Epithelial cell of esophagus (primary cell): ENCODE data around the gene PPP1R14D.

Experiments used
- DNase-seq: peaks from one replicate; pipeline ENCODE4 v3.0.0; 2010; ENCODE audit warnings: low read depth
- H3K4me3 ChIP-seq: 2 replicates; pipeline ENCODE4 v1.5.1; 2011; ENCODE audit warnings: mild to moderate bottlenecking, low read length, control low read depth
- CTCF ChIP-seq: IDR thresholded peaks from 2 replicates; pipeline ENCODE4 v1.5.1; 2011; ENCODE audit warnings: low read depth, mild to moderate bottlenecking, low read length, control low read depth, inconsistent platforms; ENCODE audit not compliant: insufficient read depth; ENCODE audit errors: missing control alignments

Gene PPP1R14D

GRCh38 chr15:40789119-40789518 lies 39.4 kb downstream of the PPP1R14D start:
- TF ChIP-seq CTCF = no peak
- H3K4me3 ChIP-seq = no peak overlapping the region
- no peak for DNase-seq

- TF ChIP-seq CTCF = no peak
- no peak overlapping the region for H3K4me3 ChIP-seq
- DNase-seq = no peak
Measured at GRCh38 chr15:40787991-40788390, 40.5 kb downstream of the PPP1R14D start.

DNA sequence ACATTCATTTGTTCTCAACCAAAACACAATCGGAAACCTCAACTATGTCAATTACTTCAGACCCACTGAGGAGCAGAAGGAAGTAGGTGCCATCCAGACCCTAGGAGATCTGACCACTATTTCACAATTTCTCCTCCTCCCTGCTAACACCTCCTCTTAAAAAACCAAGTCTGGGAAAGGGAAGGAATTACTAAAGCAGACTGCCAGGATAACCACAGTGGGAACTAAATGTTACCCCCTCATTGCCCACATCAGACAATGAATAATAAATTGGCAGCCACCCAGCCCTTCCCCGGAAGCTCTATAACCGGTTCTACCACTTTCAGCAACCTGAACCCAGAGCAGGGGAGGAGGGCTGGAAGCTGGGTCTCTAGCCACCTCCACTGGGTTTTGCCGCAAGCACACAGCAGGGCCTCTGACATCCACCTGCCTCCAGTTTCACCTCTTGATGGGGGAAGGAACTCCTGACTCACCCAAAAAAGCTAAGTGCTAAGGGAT lies 41.1 kb downstream of the PPP1R14D start:
- H3K4me3 ChIP-seq = no peak overlapping the region
- DNase-seq = peak; percentile 94
- TF ChIP-seq CTCF = no peak

GRCh38 chr15:40785814-40786213 lies 42.7 kb downstream of the PPP1R14D start:
- no peak overlapping the region for H3K4me3 ChIP-seq
- no peak for TF ChIP-seq CTCF
- peak; percentile 79 for DNase-seq

DNA sequence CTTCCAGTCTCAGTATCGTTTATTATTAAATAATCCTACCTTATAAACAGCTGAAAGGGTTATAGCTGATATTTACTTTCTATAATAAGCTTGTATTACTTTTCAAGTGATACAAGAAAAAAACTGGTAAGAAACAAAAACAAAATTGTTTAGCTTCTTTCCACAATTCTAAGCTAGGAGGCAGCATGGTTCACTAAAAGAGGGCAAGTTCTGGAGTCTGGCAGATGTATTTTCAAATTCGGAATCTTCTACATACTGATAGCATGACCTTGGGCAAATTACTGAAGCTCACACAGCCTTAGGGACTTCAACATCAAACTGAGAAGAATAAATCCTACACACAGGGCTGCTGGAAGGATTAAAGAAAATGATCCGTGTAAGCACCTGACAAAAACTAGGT lies 43.3 kb downstream of the PPP1R14D start:
- DNase-seq = peak; percentile 44
- peak; percentile 43 for TF ChIP-seq CTCF
- H3K4me3 ChIP-seq = no peak overlapping the region

DNA sequence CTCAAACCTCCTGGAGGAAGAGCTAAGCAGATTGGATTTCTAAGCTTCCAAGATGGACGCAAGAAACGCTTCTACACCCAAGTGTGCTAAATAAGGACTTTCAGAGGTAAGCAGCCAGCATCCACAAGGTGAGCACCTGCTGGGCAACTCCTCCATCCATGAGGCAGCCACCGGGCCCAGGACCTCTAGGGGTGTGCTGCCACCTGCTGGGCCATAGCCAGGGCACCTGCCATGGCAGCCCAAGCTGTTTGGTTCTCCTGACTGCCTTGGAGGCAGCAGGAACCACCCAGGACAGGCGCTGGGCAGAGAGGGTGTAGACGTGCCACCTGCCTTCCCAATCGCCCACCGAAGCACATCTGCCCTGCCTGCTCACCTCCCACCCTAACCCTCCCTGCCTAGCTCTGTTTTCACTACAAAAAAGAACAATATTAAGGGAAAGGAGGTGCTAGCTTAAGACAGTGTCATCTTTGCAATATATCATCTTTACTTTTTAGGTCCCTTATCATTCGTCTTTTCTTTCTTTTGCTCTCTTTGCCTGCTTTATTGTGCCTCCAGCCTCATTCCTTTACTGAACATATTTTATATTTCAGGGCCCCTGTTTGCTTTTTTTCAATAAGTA lies 45.8 kb downstream of the PPP1R14D start:
- H3K4me3 ChIP-seq = no peak overlapping the region
- peak; percentile 93 for TF ChIP-seq CTCF
- DNase-seq = peak; percentile 88

GRCh38 chr15:40776537-40777141 lies 51.9 kb downstream of the PPP1R14D start:
- DNase-seq = peak; percentile 93
- H3K4me3 ChIP-seq = no peak overlapping the region
- no peak for TF ChIP-seq CTCF
